PC-3 (cell line): Measurements from ENCODE around the gene IL1RAPL2.

Experiments used
- EZH2 ChIP-seq: fragments of 300-600 bp; sonication (generic); IDR thresholded peaks from one replicate; pipeline ENCODE4 v1.6.1; 2017; ENCODE audit warnings: antibody characterized with exemption, mild to moderate bottlenecking, low read length; ENCODE audit not compliant: unreplicated experiment
- EZH2phosphoT487 ChIP-seq: fragments of 300-600 bp; sonication (generic); IDR thresholded peaks from 2 replicates; pipeline ENCODE4 v1.6.1; 2018; ENCODE audit warnings: mild to moderate bottlenecking, antibody characterized with exemption, low read length, borderline replicate concordance
- TF ChIP-seq, protein P1 (sequence below): fragments of 300-600 bp; sonication (generic); conservative IDR thresholded peaks from 2 replicates; pipeline ENCODE4 v1.5.1; 2017; ENCODE audit warnings: antibody characterized with exemption, low read depth, mild to moderate bottlenecking, low read length

DNA sequence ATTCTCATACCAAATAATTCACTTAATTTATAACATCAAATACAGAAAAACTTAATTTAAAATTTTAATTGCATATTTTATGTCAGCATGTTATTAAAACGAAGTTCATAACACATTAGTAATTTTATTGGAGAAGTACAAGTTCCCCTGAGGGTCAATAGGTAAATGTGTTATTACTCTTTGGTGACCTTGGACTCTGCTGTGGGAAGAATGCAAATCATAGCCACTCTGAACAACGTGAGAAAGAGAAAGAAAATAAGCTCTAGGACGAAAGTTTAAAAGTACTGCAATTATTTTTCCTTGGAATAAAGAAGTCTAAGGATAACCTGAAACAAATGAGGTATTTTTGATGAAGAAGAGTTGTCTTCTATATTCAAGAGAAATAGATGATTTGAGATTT, 115.2 kb downstream of the IL1RAPL2 start:
- TF ChIP-seq, protein P1, sequence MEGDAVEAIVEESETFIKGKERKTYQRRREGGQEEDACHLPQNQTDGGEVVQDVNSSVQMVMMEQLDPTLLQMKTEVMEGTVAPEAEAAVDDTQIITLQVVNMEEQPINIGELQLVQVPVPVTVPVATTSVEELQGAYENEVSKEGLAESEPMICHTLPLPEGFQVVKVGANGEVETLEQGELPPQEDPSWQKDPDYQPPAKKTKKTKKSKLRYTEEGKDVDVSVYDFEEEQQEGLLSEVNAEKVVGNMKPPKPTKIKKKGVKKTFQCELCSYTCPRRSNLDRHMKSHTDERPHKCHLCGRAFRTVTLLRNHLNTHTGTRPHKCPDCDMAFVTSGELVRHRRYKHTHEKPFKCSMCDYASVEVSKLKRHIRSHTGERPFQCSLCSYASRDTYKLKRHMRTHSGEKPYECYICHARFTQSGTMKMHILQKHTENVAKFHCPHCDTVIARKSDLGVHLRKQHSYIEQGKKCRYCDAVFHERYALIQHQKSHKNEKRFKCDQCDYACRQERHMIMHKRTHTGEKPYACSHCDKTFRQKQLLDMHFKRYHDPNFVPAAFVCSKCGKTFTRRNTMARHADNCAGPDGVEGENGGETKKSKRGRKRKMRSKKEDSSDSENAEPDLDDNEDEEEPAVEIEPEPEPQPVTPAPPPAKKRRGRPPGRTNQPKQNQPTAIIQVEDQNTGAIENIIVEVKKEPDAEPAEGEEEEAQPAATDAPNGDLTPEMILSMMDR = no peak
- no peak for TF ChIP-seq EZH2phosphoT487
- no peak for TF ChIP-seq EZH2
